Motor neuron (in vitro differentiated cells): ENCODE results near the gene IRF2BPL. TPM values are rescaled to one million over a fixed set of nuclear protein-coding genes. Genes with fewer than 3 reads are reported as not detected.
"Not testable (repeated sequence)": the region's sequence is repeated elsewhere in the genome, so short reads cannot be mapped to it uniquely, and the experiment has no call there.

Experiments used
- ATAC-seq, 8 experiments: fragments of 200-7000 bp; cut with Tn5 transposase; replicated peaks in 6 of 8; 2 replicates each; pipeline ENCODE4 v1.8.0; 2021; ENCODE audit warnings: mild to moderate bottlenecking in 8 of 8, moderate library complexity in 8 of 8
- H3K27ac ChIP-seq, 2 donors: fragments of 250-450 bp; sonication (Bioruptor Pico); 2 replicates each; pipeline ENCODE4 v1.9.0; 2021; ENCODE audit warnings: antibody characterized with exemption in 2 of 2, mild to moderate bottlenecking in 2 of 2, moderate library complexity in 1 of 2
- H3K4me1 ChIP-seq, 2 donors: fragments of 250-450 bp; sonication (Bioruptor Pico); replicated peaks in 1 of 2; 2 replicates each; pipeline ENCODE4 v1.6.1; 2021; ENCODE audit warnings: antibody characterized with exemption in 2 of 2, mild to moderate bottlenecking in 2 of 2, moderate library complexity in 1 of 2
- H3K4me3 ChIP-seq, 5 donors: fragments of 250-450 bp; sonication (Bioruptor Pico); 2 replicates each; pipeline ENCODE4 v1.9.0; 2021; ENCODE audit warnings: antibody characterized with exemption in 5 of 5, mild to moderate bottlenecking in 5 of 5, moderate library complexity in 4 of 5
- WGBS, 10 experiments: fragments of 450-650 bp; shearing (Covaris generic); methylation state at CpG; one replicate each; pipeline ENCODE4 v1.0.0; 2022; 5-methylcytosine and 5-hydroxymethylcytosine counted together
- in situ Hi-C, 9 experiments: fragments of 400-800 bp; cut with MboI; loops; one replicate each; pipeline ENCODE4 v1.15.0; 2021; ENCODE audit warnings: low sequenced_read_pairs in 9 of 9, low pct_unique_long_range_greater_than_20kb in 2 of 9; ENCODE audit not compliant: unreplicated experiment in 9 of 9
- total RNA-seq, 8 experiments: library from RNA; unstranded; fragments of 300-600 nt; gene quantifications; 2 replicates each; pipeline versions ENCODE4 v1.2.3 to v1.2.4, GENCODE V29; 2022

The IRF2BPL gene
- total RNA-seq, 8 experiments from 2014 or later, result 15.9 to 68.1 (median 40.4) TPM

DNA sequence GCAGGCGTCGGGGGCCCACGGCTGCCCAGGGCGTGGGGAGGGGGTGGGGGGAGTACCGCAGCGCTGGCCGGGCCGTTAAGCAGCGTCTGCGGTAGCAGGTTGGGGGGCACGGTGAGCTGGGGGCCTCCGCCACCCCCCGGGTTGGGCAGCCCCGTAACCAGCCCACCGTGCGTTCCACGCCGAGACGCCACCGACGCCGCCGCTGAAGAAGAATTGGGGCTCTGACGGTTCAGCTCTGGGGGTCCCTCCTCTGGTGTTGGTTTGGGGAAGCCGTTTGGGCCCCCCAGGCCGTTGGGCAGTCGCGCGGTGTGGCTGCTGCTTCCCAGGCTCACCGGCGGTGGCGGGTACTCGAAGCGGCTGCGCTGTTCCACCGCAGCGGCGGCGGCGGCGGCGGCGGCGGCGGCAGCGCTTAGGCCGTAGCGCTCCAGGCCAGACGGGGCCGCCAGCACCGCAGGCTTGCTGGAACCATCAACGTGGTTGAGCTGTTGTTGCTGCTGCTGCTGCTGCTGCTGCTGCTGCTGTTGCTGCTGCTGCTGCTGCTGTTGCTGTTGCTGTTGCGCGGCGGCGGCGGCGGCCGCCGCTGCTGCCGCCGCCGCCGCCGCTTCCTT lies 1.5 kb downstream of the IRF2BPL start:
- H3K4me1 ChIP-seq, result peaks cover 34 to 41% of the 10 kb centered on the region in 2 donors
- peak overlapping the region; percentile 54 to 83 (median 73) for H3K4me3 ChIP-seq
- peak overlapping the region; percentile 92 to 98 for H3K27ac ChIP-seq
- 0% methylated on average over 1 to 4 of the region's 65 CpGs; no CpG with 5 or more reads in 8 of the 10 experiments for WGBS, 10 experiments
- in situ Hi-C loops, result no loop called here
- ATAC-seq, result no peak

GRCh38 chr14:77026166-77026929 lies 2.2 kb downstream of the IRF2BPL start:
- in situ Hi-C loops, result no loop called here
- WGBS, 10 experiments, result 0 to 3% methylated on average over 2 to 17 of the region's 76 CpGs; no CpG with 5 or more reads in 8 of the 10 experiments
- H3K27ac ChIP-seq, result peak overlapping the region; percentile 92 to 98
- ATAC-seq, result no peak
- H3K4me3 ChIP-seq, result peak overlapping the region; percentile 54 to 83 (median 73)
- peaks cover 34 to 41% of the 10 kb centered on the region in 2 donors for H3K4me1 ChIP-seq

DNA sequence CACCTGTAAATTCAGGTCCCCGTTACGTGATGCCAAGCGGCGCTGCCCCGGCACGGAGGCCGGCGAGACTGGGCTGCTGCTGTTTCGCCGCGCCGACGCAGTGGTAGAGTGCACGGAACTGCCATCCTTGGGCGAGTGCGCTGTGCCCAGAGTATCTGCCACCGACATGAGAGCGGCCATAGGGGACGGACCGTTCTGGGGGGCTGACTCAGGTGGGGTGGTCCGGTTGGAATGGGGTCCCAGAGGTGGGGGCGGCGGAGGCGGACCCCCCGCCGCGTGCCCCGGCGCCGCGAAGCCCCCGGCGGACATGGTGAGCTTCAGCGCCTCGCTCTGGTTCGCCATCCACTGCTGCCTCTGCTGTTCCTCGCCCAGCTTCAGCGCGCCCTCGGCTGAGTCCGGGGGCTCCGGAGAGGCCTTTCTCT lies 2.8 kb downstream of the IRF2BPL start:
- ATAC-seq, result no peak
- WGBS, 10 experiments, result no CpG with 5 or more reads among the region's 42 CpGs
- peak overlapping the region; percentile 92 to 98 for H3K27ac ChIP-seq
- in situ Hi-C loops, result no loop called here
- peaks cover 30 to 37% of the 10 kb centered on the region in 2 donors for H3K4me1 ChIP-seq
- H3K4me3 ChIP-seq, result peak overlapping the region; percentile 54 to 83 (median 73)

DNA sequence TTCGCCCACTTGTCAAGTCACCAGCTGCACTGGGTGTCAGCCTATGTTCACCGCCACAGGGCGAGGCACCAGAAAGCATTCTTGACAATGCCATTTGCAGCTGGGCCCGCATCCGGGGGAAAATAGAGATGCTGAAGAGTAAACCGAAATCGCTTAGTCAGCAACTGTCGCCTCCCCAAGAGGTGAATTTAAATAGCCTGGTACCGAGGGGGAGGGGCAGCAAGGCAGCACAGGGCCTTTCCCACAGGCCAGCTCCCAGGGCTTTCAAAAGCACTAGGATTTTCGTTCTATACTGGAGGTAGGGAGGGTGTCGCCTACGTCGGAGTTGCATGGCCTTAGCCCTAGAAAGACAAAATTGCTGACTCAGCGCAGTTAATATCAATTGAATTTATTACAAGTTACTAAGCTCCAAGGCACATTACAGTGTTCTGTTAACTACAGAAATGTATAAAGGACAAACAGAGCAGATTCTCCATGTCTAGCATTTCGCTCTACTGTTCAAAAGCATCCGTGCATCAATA lies 4.3 kb downstream of the IRF2BPL start:
- ATAC-seq, result peak; percentile 0 to 20 (median 5)
- 0 to 20% (median 12%) methylated on average over 1 to 15 of the region's 16 CpGs; no CpG with 5 or more reads in 2 of the 10 experiments for WGBS, 10 experiments
- in situ Hi-C loops, result no loop called here

DNA sequence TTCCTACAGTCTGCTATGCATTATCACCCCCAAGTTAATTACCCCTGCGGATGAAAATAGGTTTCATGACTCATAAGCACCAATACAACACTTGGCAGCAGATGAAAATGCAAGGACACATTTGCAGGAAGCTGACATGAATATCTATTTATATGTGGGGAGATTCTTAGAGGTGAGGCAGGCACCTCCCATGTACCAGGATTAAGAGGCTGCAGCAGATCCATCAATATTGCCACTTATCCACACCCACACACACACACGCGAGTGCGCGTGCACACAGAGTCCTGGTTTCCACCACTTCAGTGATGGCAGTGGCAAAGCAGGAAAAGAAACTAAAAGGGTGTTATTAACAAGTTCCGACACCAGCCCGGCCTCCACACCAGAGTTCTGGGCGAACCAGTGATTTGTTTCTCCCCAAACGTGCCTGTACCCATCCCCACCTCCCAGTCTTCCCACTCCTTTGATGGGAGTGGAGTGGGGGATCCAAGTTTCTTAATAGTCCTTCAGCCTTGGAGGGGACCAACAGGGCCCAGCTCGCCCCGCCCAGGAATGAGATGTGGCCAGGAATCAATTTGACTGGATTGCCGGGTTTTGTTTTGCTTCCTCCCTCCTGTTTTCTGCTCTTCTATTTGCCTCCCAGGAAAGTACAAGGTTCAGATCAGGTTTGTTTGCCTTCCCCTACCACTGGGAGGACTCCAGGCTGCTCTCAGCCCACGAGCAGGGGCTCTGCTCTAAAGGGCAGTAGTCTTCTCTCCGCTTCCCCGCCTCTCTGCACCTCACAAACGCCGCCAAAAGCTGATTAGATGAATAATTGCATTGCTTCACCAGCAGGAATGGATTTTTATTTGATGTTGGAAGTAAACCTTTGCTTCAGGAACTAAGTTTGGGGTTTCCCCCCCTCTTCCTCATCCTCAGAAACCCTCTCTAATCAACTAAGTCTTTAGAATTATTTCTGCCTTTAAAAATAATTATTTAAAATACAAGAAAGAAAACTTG lies 5.2 kb downstream of the IRF2BPL start:
- peak overlapping the region; percentile 54 to 83 (median 73) for H3K4me3 ChIP-seq
- in situ Hi-C loops, result no loop called here
- ATAC-seq, result peak in 7 of 8 experiments; percentile 4 to 35 (median 16)

More for the DNA sequence above, 4.3 kb downstream of the IRF2BPL start:
- Histone ChIP-seq H3K4me1 (peaks cover 24 to 32% of the 10 kb centered on the region in 2 donors), H3K4me3 (peak overlapping the region; percentile 54 to 83 (median 73)), H3K27ac (peak overlapping the region; percentile 22 to 24)

DNA sequence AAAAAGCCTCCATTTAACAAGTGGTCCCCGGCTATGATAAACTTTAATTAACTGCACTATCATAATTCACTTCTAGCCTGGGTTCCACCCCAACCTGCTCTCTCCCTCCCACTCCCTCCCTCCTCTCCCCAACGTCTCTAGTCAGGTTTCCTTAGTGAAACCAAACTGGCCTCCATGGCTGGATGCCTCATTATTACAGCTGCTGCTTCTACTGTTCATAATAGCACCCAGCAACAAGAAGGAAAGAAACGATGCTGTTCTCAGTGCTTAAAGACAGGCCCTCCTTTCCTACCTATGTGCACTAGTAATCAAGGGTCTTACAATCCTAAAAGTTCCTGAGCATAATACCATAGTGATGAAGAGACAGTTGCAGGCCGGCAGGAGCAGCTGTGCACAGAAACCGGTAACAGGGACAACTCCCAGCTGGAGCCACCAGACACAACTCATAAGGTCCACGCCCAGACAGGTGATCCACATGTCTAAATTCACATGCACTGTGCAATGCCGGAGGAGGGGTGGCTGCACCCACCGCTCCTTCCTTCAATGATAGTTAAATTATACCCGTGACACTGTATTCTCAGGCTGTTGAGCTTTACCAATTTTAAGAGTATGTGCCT lies 6.2 kb downstream of the IRF2BPL start:
- Histone ChIP-seq H3K27ac (peak overlapping the region; percentile 12 to 15), H3K4me1 (peaks cover 21 to 27% of the 10 kb centered on the region in 2 donors), H3K4me3 (peak overlapping the region in 3 of 5 donors; percentile 54 to 73 (median 59))
- peak in 3 of 8 experiments; percentile 2 to 15 (median 3) for ATAC-seq
- in situ Hi-C loops, result no loop called here
- WGBS, 10 experiments, result 17 to 100% (median 57%) methylated on average over 1 to 5 of the region's 9 CpGs; no CpG with 5 or more reads in 2 of the 10 experiments

More for the DNA sequence above, 5.2 kb downstream of the IRF2BPL start:
- H3K4me1 ChIP-seq, result peaks cover 21 to 27% of the 10 kb centered on the region in 2 donors
- peak overlapping the region; percentile 22 to 24 for H3K27ac ChIP-seq
- 0 to 81% (median 5%) methylated on average over 1 to 8 of the region's 17 CpGs; no CpG with 5 or more reads in 1 of the 10 experiments for whole genome bisulfite sequencing, 10 experiments

- peaks cover 21 to 27% of the 10 kb centered on the region in 2 donors for H3K4me1 ChIP-seq
- ATAC-seq, in situ Hi-C loops, H3K4me3 ChIP-seq, H3K27ac ChIP-seq: not testable (repeated sequence)
- 80 to 100% (median 94%) methylated on average over 1 to 10 of the region's 11 CpGs for whole genome bisulfite sequencing, 10 experiments
Observed at GRCh38 chr14:77021424-77021823, 7.1 kb downstream of the IRF2BPL start.

- 88 to 100% (median 92%) methylated on average over 1 to 3 of the region's 3 CpGs; no CpG with 5 or more reads in 3 of the 10 experiments for WGBS, 10 experiments
- Histone ChIP-seq H3K27ac (no peak overlapping the region), H3K4me3 (no peak overlapping the region), H3K4me1 (peaks cover 27 to 30% of the 10 kb centered on the region in 2 donors)
- in situ Hi-C loops, result no loop called here
- ATAC-seq, result no peak
Observed at GRCh38 chr14:77018785-77019184, 9.7 kb downstream of the IRF2BPL start.

DNA sequence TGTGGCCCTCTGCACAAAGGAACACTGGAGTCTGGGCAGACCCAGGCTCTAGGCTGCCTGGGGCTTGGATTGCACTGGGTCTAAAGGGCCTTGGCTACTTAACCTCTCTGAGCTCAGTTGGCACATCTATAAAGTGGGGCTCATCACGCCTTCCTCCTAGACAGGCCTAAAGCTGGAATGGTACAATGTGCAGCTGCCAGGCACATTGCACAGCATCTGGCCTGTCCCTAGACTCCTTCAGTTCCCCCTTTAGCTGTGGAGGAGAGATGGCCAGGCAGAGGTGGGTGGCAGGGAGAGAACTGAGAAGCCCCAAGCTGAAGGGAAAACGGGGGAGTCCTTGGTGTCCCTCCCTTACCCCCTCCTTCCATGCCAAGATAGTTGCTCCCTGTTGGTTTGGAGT lies 10.8 kb downstream of the IRF2BPL start:
- peaks cover 16 to 25% of the 10 kb centered on the region in 2 donors for H3K4me1 ChIP-seq
- ATAC-seq, result no peak
- no peak overlapping the region for H3K27ac ChIP-seq
- WGBS, 10 experiments, result 80 to 100% (median 83%) methylated on average over 1 to 2 of the region's 2 CpGs; no CpG with 5 or more reads in 7 of the 10 experiments
- no peak overlapping the region for H3K4me3 ChIP-seq
- in situ Hi-C loops, result no loop called here

GRCh38 chr14:77014734-77015133 lies 13.8 kb downstream of the IRF2BPL start:
- in situ Hi-C loops, result no loop called here
- H3K4me1 ChIP-seq, result peaks cover 3 to 11% of the 10 kb centered on the region in 2 donors
- H3K4me3 ChIP-seq, result no peak overlapping the region
- no peak for ATAC-seq
- 80 to 100% (median 92%) methylated on average over 1 to 7 of the region's 7 CpGs; no CpG with 5 or more reads in 4 of the 10 experiments for WGBS, 10 experiments
- no peak overlapping the region for H3K27ac ChIP-seq

DNA sequence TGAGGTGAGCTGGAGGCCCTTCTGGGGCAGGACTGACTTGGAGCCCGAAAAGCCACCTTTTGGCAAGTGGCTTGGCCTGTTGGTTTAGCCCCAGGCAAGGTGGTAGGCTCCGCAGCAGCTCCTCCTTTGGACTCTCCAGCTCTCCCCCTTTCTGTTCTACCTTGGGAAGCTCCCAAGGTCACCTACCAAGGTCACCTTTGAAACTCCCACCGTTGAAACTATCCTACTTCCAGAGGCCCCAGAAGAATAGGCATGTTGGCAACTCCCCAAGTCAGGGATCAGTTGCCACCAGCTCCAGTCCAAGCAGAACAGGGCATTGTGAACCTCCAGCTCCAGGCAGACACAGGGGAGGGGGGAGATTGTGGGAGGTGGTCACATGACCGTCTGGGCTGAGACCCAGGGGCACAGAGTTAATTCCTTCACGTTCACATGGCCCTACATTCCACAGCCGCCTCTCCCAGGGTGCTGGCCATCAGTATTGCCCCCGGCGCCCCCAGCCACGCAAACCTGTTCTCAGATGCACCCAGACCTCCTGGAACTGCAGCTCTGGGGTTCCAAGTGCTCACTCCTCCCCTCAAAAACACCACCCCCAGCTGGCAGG lies 14.4 kb downstream of the IRF2BPL start:
- H3K4me3 ChIP-seq, result no peak overlapping the region
- H3K4me1 ChIP-seq, result peaks cover 3 to 11% of the 10 kb centered on the region in 2 donors
- 11 to 80% (median 45%) methylated on average over 1 to 3 of the region's 9 CpGs; no CpG with 5 or more reads in 6 of the 10 experiments for WGBS, 10 experiments
- ATAC-seq, result peak in 6 of 8 experiments; percentile 63 to 95 (median 90)
- H3K27ac ChIP-seq, result peak overlapping the region in 1 of 2 donors; percentile 37
- in situ Hi-C loops, result no loop called here
